Measurements from ENCODE around the gene RFX2.
A peak's percentile ranks its signal among the peaks of the same experiment; 100 is the strongest.
"Not testable (repeated sequence)": the region's sequence is repeated elsewhere in the genome, so short reads cannot be mapped to it uniquely, and the experiment has no call there.

RFX2 gene

DNA sequence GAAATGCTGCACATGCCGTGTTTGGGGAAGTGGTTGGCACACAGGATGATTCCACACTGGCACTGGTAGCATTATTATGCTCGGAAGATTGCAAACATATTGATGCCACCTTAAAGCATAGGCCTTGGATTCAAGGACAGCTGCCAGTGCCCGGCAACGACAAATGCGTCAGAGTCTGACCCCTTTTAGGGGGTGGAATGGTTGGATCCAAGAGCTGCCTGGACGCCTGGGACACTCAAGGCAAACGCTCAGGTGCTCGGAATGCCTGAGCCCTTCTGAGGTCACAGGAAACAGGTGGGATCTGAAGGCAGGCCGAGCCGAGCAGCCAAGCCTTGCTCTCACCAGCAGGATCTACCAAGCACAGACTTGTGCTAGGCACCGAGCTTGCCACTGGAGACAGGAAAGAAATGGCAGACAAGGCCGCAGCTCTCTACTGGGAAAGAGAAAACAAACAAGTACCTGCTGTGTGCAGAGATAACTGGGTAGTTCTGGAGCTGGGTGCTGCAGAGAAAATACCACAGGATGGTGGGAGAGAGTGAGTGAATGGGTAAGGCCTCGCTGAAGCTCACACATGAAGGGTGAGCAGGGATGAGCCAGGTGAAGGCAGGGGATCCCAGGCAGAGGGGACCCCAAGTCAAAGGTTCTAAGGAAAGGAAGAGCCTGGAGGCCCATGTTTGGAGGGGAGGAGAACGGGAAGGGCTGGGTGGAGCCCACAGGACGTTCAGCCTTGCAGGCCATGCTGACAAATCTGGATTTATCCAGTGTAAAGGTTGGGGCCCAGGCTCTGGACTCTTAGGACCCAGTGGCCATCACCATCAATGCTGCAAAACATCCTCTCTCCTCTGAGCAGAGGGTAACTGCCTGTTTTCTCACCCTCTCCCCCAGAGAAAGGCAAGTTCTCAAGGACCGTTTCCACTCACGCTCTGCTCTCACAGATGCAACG lies 141.6 kb downstream of the RFX2 start:
- no peak for DNase-seq

- peak; percentile 75 for DNase-seq
Observed at GRCh38 chr19:5967994-5968430, 142.3 kb downstream of the RFX2 start.

DNA sequence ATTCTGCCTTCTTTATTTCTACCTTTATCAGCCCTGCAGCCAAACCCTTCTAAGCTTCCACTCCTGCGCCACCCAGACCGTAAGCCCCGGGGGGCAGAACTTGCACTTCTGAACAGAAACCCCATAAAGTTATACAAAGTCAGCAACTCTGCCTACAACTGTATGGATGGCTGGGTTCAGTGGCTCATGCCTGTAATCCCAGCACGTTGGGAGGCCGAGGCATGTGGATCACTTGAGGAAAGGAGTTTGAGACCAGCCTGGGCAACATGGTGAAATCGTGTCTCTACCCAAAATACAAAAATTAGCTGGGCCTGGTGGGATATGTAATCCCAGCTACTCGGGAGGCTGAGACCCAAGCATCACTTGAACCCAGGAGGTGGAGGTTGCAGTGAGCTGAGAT lies 142.7 kb downstream of the RFX2 start:
- no peak for DNase-seq

GRCh38 chr19:5966941-5967340 lies 143.4 kb downstream of the RFX2 start:
- no peak for DNase-seq

DNA sequence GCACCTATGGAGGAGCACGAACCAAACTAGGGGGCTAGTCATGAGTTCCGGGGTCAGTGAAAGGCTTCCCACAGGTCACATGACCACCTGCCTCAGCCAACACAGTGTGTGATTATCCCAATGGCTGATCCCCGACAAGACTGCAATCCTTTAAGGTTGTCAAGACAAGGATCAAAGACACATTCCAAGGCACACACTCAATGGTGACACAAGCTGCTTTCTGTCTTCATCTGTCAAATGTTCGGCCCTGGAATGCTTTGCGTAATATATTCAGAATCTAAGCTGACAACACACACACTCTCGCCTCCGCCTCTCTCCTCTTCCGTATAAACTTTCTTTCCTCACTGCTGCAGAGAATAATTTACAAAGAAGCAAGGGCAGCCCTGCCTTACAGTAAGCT lies 144.1 kb downstream of the RFX2 start:
- DNase-seq: no peak

GRCh38 chr19:5964816-5965565 lies 145.3 kb downstream of the RFX2 start:
- no peak for DNase-seq

- no peak for DNase-seq
Observed at GRCh38 chr19:5963855-5964254, 146.4 kb downstream of the RFX2 start.

GRCh38 chr19:5963259-5963658 lies 147.0 kb downstream of the RFX2 start:
- DNase-seq: not testable (repeated sequence)

DNA sequence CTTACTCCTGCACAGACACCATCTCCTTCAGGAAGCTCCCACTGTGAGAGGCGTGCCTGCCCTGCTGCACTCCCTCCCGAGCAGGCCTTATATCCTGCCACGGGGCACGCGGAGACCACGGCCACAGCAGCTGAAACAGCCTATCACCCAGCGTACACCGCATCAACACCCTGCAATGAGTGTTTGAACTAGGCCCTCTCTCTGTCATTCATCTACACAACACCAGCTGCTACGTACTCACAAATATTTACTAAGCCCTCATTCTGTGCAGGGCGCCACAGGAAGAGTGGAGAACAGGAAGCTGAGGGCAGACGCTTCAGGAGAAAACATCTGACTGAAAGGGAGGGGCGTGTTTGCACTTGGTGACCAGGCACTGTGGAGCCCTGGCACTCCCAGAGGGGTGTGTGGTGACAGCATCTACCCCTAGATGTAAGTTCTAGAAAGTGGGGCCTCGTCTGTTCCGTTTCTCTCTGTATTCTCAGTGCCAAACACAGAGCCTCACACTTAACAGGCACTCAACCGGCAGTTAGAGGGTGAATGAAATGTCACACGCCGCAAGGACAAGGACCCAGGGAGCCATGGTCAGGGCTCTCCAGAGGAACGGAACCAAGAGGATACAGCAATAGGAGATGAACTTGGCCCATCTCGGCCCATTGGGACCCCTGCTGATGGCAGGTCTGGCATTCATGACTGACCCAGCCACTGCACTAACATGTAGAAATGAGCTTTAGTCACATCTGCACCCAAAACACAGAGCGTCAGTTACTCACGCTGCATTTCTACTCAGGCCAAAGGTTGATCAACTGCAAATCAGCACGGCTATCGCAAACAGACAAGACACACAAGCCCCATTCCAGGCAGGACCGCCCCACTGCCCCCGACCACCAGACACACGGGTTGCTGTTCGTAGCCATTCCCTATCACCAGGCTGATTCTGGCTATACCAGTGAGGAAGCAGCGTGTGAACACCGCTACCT lies 148.0 kb downstream of the RFX2 start:
- DNase-seq: peak; percentile 58

GRCh38 chr19:5961641-5961968 lies 148.7 kb downstream of the RFX2 start:
- DNase-seq: not testable (repeated sequence)

GRCh38 chr19:5960005-5961001 lies 150.0 kb downstream of the RFX2 start:
- DNase-seq: no peak

- no peak for DNase-seq
Observed at GRCh38 chr19:5959260-5960004, 150.9 kb downstream of the RFX2 start.

DNA sequence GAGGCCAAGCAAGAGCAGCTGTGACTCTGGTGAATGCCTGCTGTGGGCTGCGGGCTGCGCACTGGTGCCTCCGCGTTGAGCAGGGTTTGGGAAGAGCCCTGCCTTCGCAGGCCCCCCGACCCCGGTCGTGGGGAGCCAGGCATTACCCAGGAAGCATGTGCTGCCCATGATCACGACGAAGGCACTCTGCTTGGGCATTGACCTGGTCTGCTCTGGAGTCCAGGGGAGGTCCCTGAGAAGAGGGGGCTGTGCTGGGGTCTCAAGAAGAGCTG lies 151.5 kb downstream of the RFX2 start:
- no peak for DNase-seq

DNA sequence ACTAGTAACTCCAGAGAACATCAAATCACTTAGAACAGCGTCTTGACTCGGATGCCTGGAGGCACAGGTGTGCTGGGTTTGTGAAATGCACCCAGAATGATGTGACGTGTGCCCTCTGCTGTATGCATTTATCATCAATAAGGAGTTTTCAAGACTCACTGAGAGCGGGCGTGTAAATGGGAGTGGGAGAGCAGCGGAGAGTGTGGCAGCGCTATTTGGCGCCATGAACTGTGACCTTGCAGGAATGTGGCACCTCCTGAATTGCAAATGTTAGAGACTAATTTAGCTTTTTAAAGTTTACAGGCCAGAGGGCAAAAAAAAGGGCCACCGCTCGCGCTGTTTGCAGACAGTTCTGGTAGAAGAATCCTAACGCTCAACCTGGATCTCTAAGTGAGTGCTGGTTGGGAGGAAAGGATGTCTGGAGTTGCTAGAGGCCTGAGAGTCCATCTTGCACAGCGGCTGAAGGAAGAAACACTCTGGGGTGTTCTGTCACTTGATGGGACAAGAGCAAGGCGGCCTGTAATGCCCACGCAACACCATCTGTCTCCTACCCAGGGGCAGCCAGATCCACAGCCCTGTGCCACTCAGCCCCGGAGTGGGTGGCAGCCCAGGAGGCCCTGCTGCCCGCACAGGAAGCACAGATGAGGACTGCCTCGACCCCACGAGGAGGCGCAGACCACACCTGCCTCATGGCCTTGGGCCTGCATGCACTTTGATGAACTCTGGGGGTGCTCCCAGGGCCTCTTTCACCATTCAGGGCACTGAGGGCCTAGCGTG lies 152.0 kb downstream of the RFX2 start:
- no peak for DNase-seq

DNA sequence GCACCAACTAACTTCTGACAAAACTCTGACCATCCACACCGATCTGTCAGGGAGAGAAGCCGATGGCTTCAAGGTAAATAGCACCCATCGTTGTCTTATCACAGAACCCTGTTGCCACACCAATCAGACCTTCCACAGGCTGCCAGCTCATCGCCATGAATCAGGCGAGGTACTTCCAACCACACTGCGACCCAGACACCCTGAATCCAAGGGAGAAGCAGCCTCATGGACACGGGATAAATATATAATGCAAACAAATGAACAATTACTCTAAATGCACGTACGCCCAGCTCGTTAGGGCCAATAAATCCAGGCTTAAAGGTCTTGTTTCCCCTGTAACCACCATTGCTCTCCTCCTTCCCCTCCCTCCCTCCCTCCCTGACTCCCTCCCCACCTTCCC lies 153.1 kb downstream of the RFX2 start:
- DNase-seq: no peak

DNA sequence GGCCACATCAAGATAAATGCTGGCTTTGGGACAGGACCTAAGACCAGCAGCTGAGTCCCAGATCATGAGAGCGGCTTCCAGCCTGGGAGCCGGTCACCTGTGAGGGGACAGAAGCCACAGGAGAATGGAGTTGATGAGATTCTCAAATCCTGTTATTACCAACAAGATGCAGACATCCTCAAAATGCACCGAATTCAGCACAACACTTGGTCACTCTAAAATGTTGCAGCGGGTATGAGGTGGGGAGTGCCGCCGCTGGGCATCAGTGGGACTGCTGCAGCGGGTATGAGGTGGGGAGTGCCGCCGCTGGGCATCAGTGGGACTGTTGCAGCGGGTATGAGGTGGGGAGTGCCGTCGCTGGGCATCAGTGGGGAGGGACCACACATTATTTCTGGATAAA lies 153.6 kb downstream of the RFX2 start:
- no peak for DNase-seq

GRCh38 chr19:5956323-5956722 lies 154.0 kb downstream of the RFX2 start:
- no peak for DNase-seq

- DNase-seq: no peak
Observed at GRCh38 chr19:5955636-5955935, 154.7 kb downstream of the RFX2 start.

- no peak for DNase-seq
Observed at GRCh38 chr19:5954293-5954692, 156.0 kb downstream of the RFX2 start.

GRCh38 chr19:5953680-5954213 lies 156.6 kb downstream of the RFX2 start:
- no peak for DNase-seq
